ENCODE results near the gene ETV5.

GRCh38 chr3:186046838-186047237 is 62.1 kb downstream of the ETV5 start:
- no peak for TF ChIP-seq CTCF (conservative IDR thresholded peaks at IDR 0.05 in 1 of 2, IDR thresholded peaks at IDR 0.05 in 1 of 2; ENCODE audit: extremely low read depth in 1 of 2, insufficient read depth in 1 of 2, low read depth in 1 of 2, low read length in 2 of 2)
- no peak for TF ChIP-seq EZH2 (IDR thresholded peaks at IDR 0.05; ENCODE audit: borderline replicate concordance, low read length)
